Erythroblast (primary cell): ENCODE measurements around the gene NTRK2.

Experiments
- GATA1 ChIP-seq: IDR thresholded peaks from 2 replicates; pipeline ENCODE4 v1.6.1; 2011; ENCODE audit warnings: low read depth, mild to moderate bottlenecking, control low read depth, low read length, moderate library complexity
- POLR2A ChIP-seq: IDR thresholded peaks from 2 replicates; pipeline ENCODE4 v1.6.1; 2011; ENCODE audit warnings: mild to moderate bottlenecking, low read length

GRCh38 chr9:84945878-84946538 is 276.5 kb downstream of the NTRK2 start:
- no peak for TF ChIP-seq POLR2A
- TF ChIP-seq GATA1, result no peak
